Mesenchymal stem cell (in vitro differentiated cells and primary cell): ENCODE measurements around the gene DRC3.

ENCODE experiments used
- DNase-seq: peaks from one replicate; pipeline ENCODE4 v3.0.0-alpha.2; 2013
- H2AFZ ChIP-seq: one replicate; pipeline ENCODE4 v1.6.1; 2013; ENCODE audit warnings: low read depth, mild to moderate bottlenecking, control low read depth, inconsistent platforms, low read length, moderate library complexity
- H2AK5ac ChIP-seq: 2 replicates; pipeline ENCODE4 v1.6.1; 2013; ENCODE audit warnings: low read length, moderate library complexity, mild to moderate bottlenecking, inconsistent platforms; ENCODE audit not compliant: severe bottlenecking
- H2BK120ac ChIP-seq: one replicate; pipeline ENCODE4 v1.6.1; 2013; ENCODE audit warnings: low read depth, mild to moderate bottlenecking, inconsistent platforms, low read length, moderate library complexity
- H2BK12ac ChIP-seq, 2 experiments: one replicate each; pipeline ENCODE4 v1.6.1; 2013; ENCODE audit warnings: inconsistent platforms in 2 of 2, low read length in 2 of 2, mild to moderate bottlenecking in 2 of 2, moderate library complexity in 2 of 2, control low read depth in 1 of 2
- H2BK15ac ChIP-seq: one replicate; pipeline ENCODE4 v1.6.1; 2013; ENCODE audit warnings: mild to moderate bottlenecking, low read depth, inconsistent platforms; ENCODE audit not compliant: poor library complexity, severe bottlenecking
- H2BK5ac ChIP-seq: 2 replicates; pipeline ENCODE4 v1.6.1; 2013; ENCODE audit warnings: low read depth, mild to moderate bottlenecking, low read length, control low read depth, inconsistent platforms; ENCODE audit not compliant: poor library complexity, severe bottlenecking
- H3K14ac ChIP-seq, 2 experiments: one replicate each; pipeline ENCODE4 v1.6.1; 2013; ENCODE audit warnings: inconsistent platforms in 2 of 2, low read length in 2 of 2, control low read depth in 1 of 2, mild to moderate bottlenecking in 1 of 2, moderate library complexity in 1 of 2
- H3K18ac ChIP-seq, 2 experiments: one replicate each; pipeline ENCODE4 v1.6.1; 2013; ENCODE audit warnings: inconsistent platforms in 2 of 2, low read length in 2 of 2, control low read depth in 1 of 2, low read depth in 1 of 2, mild to moderate bottlenecking in 1 of 2
- H3K23ac ChIP-seq, 2 experiments: one replicate each; pipeline ENCODE4 v1.6.1; 2013; ENCODE audit warnings: inconsistent platforms in 2 of 2, low read length in 2 of 2, mild to moderate bottlenecking in 2 of 2, moderate library complexity in 2 of 2, control low read depth in 1 of 2
- H3K27ac ChIP-seq: 2 replicates; pipeline ENCODE4 v1.5.1; 2013; ENCODE audit warnings: mild to moderate bottlenecking, moderate library complexity, low read length, control low read depth, inconsistent platforms; ENCODE audit not compliant: poor library complexity, severe bottlenecking
- H3K27me3 ChIP-seq, 2 experiments: 2 replicates each; pipeline versions ENCODE4 v1.6.1 to v1.7.0; 2013; ENCODE audit warnings: low read length in 2 of 2, mild to moderate bottlenecking in 2 of 2, moderate library complexity in 2 of 2, control low read depth in 1 of 2, inconsistent platforms in 1 of 2; ENCODE audit not compliant: control insufficient read depth in 1 of 2, insufficient read depth in 1 of 2
- H3K36me3 ChIP-seq, 2 experiments: 2 replicates each; pipeline versions ENCODE4 v1.6.1 to v1.7.0; 2013; ENCODE audit warnings: low read length in 2 of 2, control low read depth in 1 of 2, inconsistent platforms in 1 of 2, low read depth in 1 of 2, mild to moderate bottlenecking in 1 of 2; ENCODE audit not compliant: insufficient read depth in 2 of 2, control insufficient read depth in 1 of 2
- H3K4ac ChIP-seq, 2 experiments: one replicate each; pipeline ENCODE4 v1.6.1; 2013; ENCODE audit warnings: inconsistent platforms in 2 of 2, low read length in 2 of 2, mild to moderate bottlenecking in 2 of 2, moderate library complexity in 2 of 2, control low read depth in 1 of 2, low read depth in 1 of 2
- H3K4me1 ChIP-seq: 2 replicates; pipeline ENCODE4 v1.6.1; 2013; ENCODE audit warnings: low read depth, low read length, control low read depth; ENCODE audit not compliant: control insufficient read depth, insufficient read depth
- H3K4me2 ChIP-seq: 2 replicates; pipeline ENCODE4 v1.6.1; 2013; ENCODE audit warnings: low read length, mild to moderate bottlenecking, inconsistent platforms; ENCODE audit not compliant: poor library complexity, severe bottlenecking
- H3K4me3 ChIP-seq, 2 experiments: 2 replicates each; pipeline versions ENCODE4 v1.5.1 to v1.7.0; 2013; ENCODE audit warnings: low read length in 2 of 2, mild to moderate bottlenecking in 2 of 2, control low read depth in 1 of 2, low read depth in 1 of 2; ENCODE audit not compliant: insufficient read depth in 1 of 2
- H3K79me1 ChIP-seq: replicated peaks from 2 replicates; pipeline ENCODE4 v1.6.1; 2013; ENCODE audit warnings: mild to moderate bottlenecking, control low read depth, low read length, inconsistent platforms; ENCODE audit not compliant: poor library complexity, severe bottlenecking
- H3K9ac ChIP-seq: 2 replicates; pipeline ENCODE4 v1.7.0; 2013; ENCODE audit warnings: mild to moderate bottlenecking, low read length, moderate library complexity
- H3K9me3 ChIP-seq: 2 replicates; pipeline ENCODE4 v1.7.0; 2013; ENCODE audit warnings: mild to moderate bottlenecking, low read length; ENCODE audit not compliant: control insufficient read depth
- H4K8ac ChIP-seq: one replicate; pipeline ENCODE4 v1.6.1; 2013; ENCODE audit warnings: inconsistent platforms, mild to moderate bottlenecking, low read length, moderate library complexity
- H4K91ac ChIP-seq: one replicate; pipeline ENCODE4 v1.6.1; 2013; ENCODE audit warnings: mild to moderate bottlenecking, low read length, inconsistent platforms
- WGBS: methylation state at CpG from one replicate; pipeline ENCODE4 v1.1.7; 2013; ENCODE audit warnings: mixed read lengths; 5-methylcytosine and 5-hydroxymethylcytosine counted together

Gene DRC3

GRCh38 chr17:18018411-18018921 is 45.8 kb downstream of the DRC3 start:
- Histone ChIP-seq H2AFZ (no peak overlapping the region), H2BK12ac (no peak overlapping the region), H3K9me3 (no peaks in the 10 kb centered on the region), H3K23ac (peak overlapping the region in 1 of 2 experiments; percentile 83), H3K4ac (no peak overlapping the region), H3K36me3 (peaks cover 26 to 38% of the 10 kb centered on the region in 2 experiments), H3K9ac (no peak overlapping the region), H2BK15ac (no peak overlapping the region), H3K27ac (no peak overlapping the region), H2AK5ac (no peak overlapping the region), H2BK120ac (no peak overlapping the region), H4K8ac (no peak overlapping the region), H4K91ac (no peak overlapping the region), H3K14ac (no peak overlapping the region), H3K4me3 (no peak overlapping the region), H3K4me2 (no peak overlapping the region), H3K4me1 (peaks cover 17% of the 10 kb centered on the region), H3K27me3 (no peaks in the 10 kb centered on the region), H3K18ac (no peak overlapping the region), H2BK5ac (no peak overlapping the region), H3K79me1 (peaks cover 3% of the 10 kb centered on the region)
- WGBS: 96% methylated on average over 15 of the region's 15 CpGs
- no peak for DNase-seq

GRCh38 chr17:18019838-18020154 is 47.1 kb downstream of the DRC3 start:
- Histone ChIP-seq H3K18ac (no peak overlapping the region), H3K4me2 (no peak overlapping the region), H3K9ac (peak overlapping the region; percentile 4), H2AK5ac (no peak overlapping the region), H2BK120ac (no peak overlapping the region), H2BK12ac (no peak overlapping the region), H2AFZ (no peak overlapping the region), H3K9me3 (no peaks in the 10 kb centered on the region), H3K4ac (no peak overlapping the region), H3K4me3 (no peak overlapping the region), H3K36me3 (peaks cover 26 to 42% of the 10 kb centered on the region in 2 experiments), H4K91ac (no peak overlapping the region), H2BK15ac (no peak overlapping the region), H3K27ac (no peak overlapping the region), H3K79me1 (peaks cover 3% of the 10 kb centered on the region), H2BK5ac (no peak overlapping the region), H3K23ac (no peak overlapping the region), H3K4me1 (peaks cover 17% of the 10 kb centered on the region), H4K8ac (no peak overlapping the region), H3K14ac (no peak overlapping the region), H3K27me3 (no peaks in the 10 kb centered on the region)
- DNase-seq: no peak
- WGBS: 100% methylated on average over 1 of the region's 2 CpGs

GRCh38 chr17:18020971-18021370 is 48.3 kb downstream of the DRC3 start:
- H3K9ac ChIP-seq: no peak overlapping the region
- H2AFZ ChIP-seq: no peak overlapping the region
- H2BK15ac ChIP-seq: no peak overlapping the region
- no peaks in the 10 kb centered on the region for H3K9me3 ChIP-seq
- no peak overlapping the region for H3K14ac ChIP-seq
- H2AK5ac ChIP-seq: no peak overlapping the region
- no peak overlapping the region for H2BK120ac ChIP-seq
- H3K4me3 ChIP-seq: no peak overlapping the region
- no peak overlapping the region for H3K23ac ChIP-seq
- no peak overlapping the region for H3K4ac ChIP-seq
- H3K79me1 ChIP-seq: peaks cover 3% of the 10 kb centered on the region
- WGBS: over 99% methylated on average over 6 of the region's 6 CpGs
- H3K4me2 ChIP-seq: no peak overlapping the region
- H3K27me3 ChIP-seq: no peaks in the 10 kb centered on the region
- H2BK5ac ChIP-seq: no peak overlapping the region
- peaks cover 16 to 39% of the 10 kb centered on the region in 2 experiments for H3K36me3 ChIP-seq
- H3K4me1 ChIP-seq: peaks cover 13% of the 10 kb centered on the region
- DNase-seq: no peak
- H3K27ac ChIP-seq: no peak overlapping the region
- H3K18ac ChIP-seq: no peak overlapping the region
- no peak overlapping the region for H4K91ac ChIP-seq
- no peak overlapping the region for H2BK12ac ChIP-seq
- H4K8ac ChIP-seq: no peak overlapping the region

- Histone ChIP-seq H3K4me3 (no peak overlapping the region), H2BK5ac (no peak overlapping the region), H3K4ac (no peak overlapping the region), H4K91ac (no peak overlapping the region), H3K4me2 (no peak overlapping the region), H3K14ac (no peak overlapping the region), H3K9ac (no peak overlapping the region), H2AK5ac (no peak overlapping the region), H3K79me1 (peaks cover 4% of the 10 kb centered on the region), H3K23ac (no peak overlapping the region), H3K27ac (no peak overlapping the region), H2BK15ac (no peak overlapping the region), H3K36me3 (peaks cover 16 to 42% of the 10 kb centered on the region in 2 experiments), H2BK120ac (no peak overlapping the region), H3K4me1 (peaks cover 15% of the 10 kb centered on the region), H3K9me3 (no peaks in the 10 kb centered on the region), H3K27me3 (no peaks in the 10 kb centered on the region), H2AFZ (no peak overlapping the region), H2BK12ac (no peak overlapping the region), H4K8ac (no peak overlapping the region), H3K18ac (no peak overlapping the region)
- no peak for DNase-seq
- 98% methylated on average over 5 of the region's 5 CpGs for WGBS
Observed at GRCh38 chr17:18021372-18021771, 48.7 kb downstream of the DRC3 start.
